Central memory CD8-positive, alpha-beta T cell (primary cell): Measurements from ENCODE around the gene FXYD4.

Source experiments
- ATAC-seq: fragments of 150-1000 bp; cut with Tn5 transposase; replicated peaks from 2 replicates; pipeline ENCODE4 v1.10.0; 2022; ENCODE audit warnings: mild to moderate bottlenecking, moderate FRiP score, moderate number of reproducible peaks; ENCODE audit not compliant: poor library complexity, severe bottlenecking; ENCODE audit errors: extremely low read depth
- DNase-seq, 2 donors: peaks; one replicate each; pipeline ENCODE4 v3.0.0; 2021; ENCODE audit warnings: low spot score in 2 of 2
- H3K27ac Mint-ChIP-seq: one replicate; pipeline ENCODE4 v1.8.0; 2022; ENCODE audit warnings: low read depth, mild to moderate bottlenecking, moderate library complexity, mixed read lengths
- H3K27me3 Mint-ChIP-seq: one replicate; pipeline ENCODE4 v1.8.0; 2022; ENCODE audit warnings: mixed read lengths
- H3K36me3 Mint-ChIP-seq: one replicate; pipeline ENCODE4 v1.8.0; 2022; ENCODE audit warnings: mild to moderate bottlenecking, moderate library complexity, mixed read lengths; ENCODE audit not compliant: insufficient read depth
- H3K4me1 Mint-ChIP-seq: one replicate; pipeline ENCODE4 v1.8.0; 2022; ENCODE audit warnings: mixed read lengths
- H3K4me3 Mint-ChIP-seq: one replicate; pipeline ENCODE4 v1.8.0; 2022; ENCODE audit warnings: mild to moderate bottlenecking, moderate library complexity, mixed read lengths
- H3K9me3 Mint-ChIP-seq: one replicate; pipeline ENCODE4 v1.8.0; 2022; ENCODE audit warnings: mixed read lengths

The FXYD4 gene

GRCh38 chr10:43369921-43370320, 1.5 kb upstream of the FXYD4 start:
- no peaks in the 10 kb centered on the region for H3K27me3 Mint-ChIP-seq
- ATAC-seq = no peak

GRCh38 chr10:43370671-43371215, 693 bp upstream of the FXYD4 start:
- ATAC-seq (no peak), DNase-seq (no peak)
- Mint-ChIP-seq H3K4me3 (no peak overlapping the region), H3K9me3 (no peaks in the 10 kb centered on the region), H3K36me3 (no peaks in the 10 kb centered on the region), H3K4me1 (peaks cover 11% of the 10 kb centered on the region), H3K27ac (no peak overlapping the region), H3K27me3 (no peaks in the 10 kb centered on the region)

More at GRCh38 chr10:43369921-43370320, 1.5 kb upstream of the FXYD4 start:
- no peaks in the 10 kb centered on the region for H3K9me3 Mint-ChIP-seq
- no peak overlapping the region for H3K4me3 Mint-ChIP-seq
- H3K27ac Mint-ChIP-seq = no peak overlapping the region
- H3K4me1 Mint-ChIP-seq = peaks cover 11% of the 10 kb centered on the region
- H3K36me3 Mint-ChIP-seq = no peaks in the 10 kb centered on the region
- no peak for DNase-seq

- no peaks in the 10 kb centered on the region for H3K36me3 Mint-ChIP-seq
- no peaks in the 10 kb centered on the region for H3K27me3 Mint-ChIP-seq
- no peaks in the 10 kb centered on the region for H3K9me3 Mint-ChIP-seq
- H3K4me3 Mint-ChIP-seq = no peak overlapping the region
- ATAC-seq (no peak), DNase-seq (no peak)
- H3K27ac Mint-ChIP-seq = no peak overlapping the region
- H3K4me1 Mint-ChIP-seq = peaks cover 11% of the 10 kb centered on the region
These were observed 1.4 kb downstream of the FXYD4 start for GRCh38 chr10:43372765-43373361.

- no peaks in the 10 kb centered on the region for H3K9me3 Mint-ChIP-seq
- H3K36me3 Mint-ChIP-seq = no peaks in the 10 kb centered on the region
- ATAC-seq = no peak
- no peak overlapping the region for H3K4me3 Mint-ChIP-seq
- no peak overlapping the region for H3K27ac Mint-ChIP-seq
- H3K27me3 Mint-ChIP-seq = no peaks in the 10 kb centered on the region
- H3K4me1 Mint-ChIP-seq = peaks cover 11% of the 10 kb centered on the region
- DNase-seq = no peak
These were observed 2.0 kb downstream of the FXYD4 start for GRCh38 chr10:43373461-43373860.

GRCh38 chr10:43374194-43374593, 2.8 kb downstream of the FXYD4 start:
- Mint-ChIP-seq H3K36me3 (no peaks in the 10 kb centered on the region), H3K27ac (no peak overlapping the region), H3K27me3 (no peaks in the 10 kb centered on the region), H3K4me3 (no peak overlapping the region), H3K4me1 (peaks cover 11% of the 10 kb centered on the region), H3K9me3 (no peaks in the 10 kb centered on the region)
- DNase-seq (no peak), ATAC-seq (no peak)

GRCh38 chr10:43375401-43376020, 4.1 kb downstream of the FXYD4 start:
- Mint-ChIP-seq H3K9me3 (no peaks in the 10 kb centered on the region), H3K4me3 (no peak overlapping the region)
- no peak for ATAC-seq

GRCh38 chr10:43376046-43376635, 4.7 kb downstream of the FXYD4 start:
- Mint-ChIP-seq H3K4me3 (no peak overlapping the region), H3K27ac (no peak overlapping the region), H3K9me3 (no peaks in the 10 kb centered on the region), H3K4me1 (peaks cover 11% of the 10 kb centered on the region), H3K27me3 (no peaks in the 10 kb centered on the region), H3K36me3 (no peaks in the 10 kb centered on the region)
- no peak for ATAC-seq
- DNase-seq = no peak

More at GRCh38 chr10:43375401-43376020, 4.1 kb downstream of the FXYD4 start:
- peaks cover 11% of the 10 kb centered on the region for H3K4me1 Mint-ChIP-seq
- no peaks in the 10 kb centered on the region for H3K36me3 Mint-ChIP-seq
- no peak for DNase-seq
- no peak overlapping the region for H3K27ac Mint-ChIP-seq
- H3K27me3 Mint-ChIP-seq = no peaks in the 10 kb centered on the region

- Mint-ChIP-seq H3K4me3 (no peak overlapping the region), H3K27ac (no peak overlapping the region), H3K4me1 (peaks cover 11% of the 10 kb centered on the region), H3K27me3 (no peaks in the 10 kb centered on the region), H3K36me3 (no peaks in the 10 kb centered on the region), H3K9me3 (no peaks in the 10 kb centered on the region)
- DNase-seq (no peak), ATAC-seq (no peak)
These were observed 5.5 kb downstream of the FXYD4 start for GRCh38 chr10:43376828-43377423.

GRCh38 chr10:43377424-43377883, 6.0 kb downstream of the FXYD4 start:
- Mint-ChIP-seq H3K36me3 (no peaks in the 10 kb centered on the region), H3K4me1 (peaks cover 11% of the 10 kb centered on the region), H3K27me3 (no peaks in the 10 kb centered on the region), H3K4me3 (no peak overlapping the region), H3K27ac (no peak overlapping the region), H3K9me3 (no peaks in the 10 kb centered on the region)
- no peak for ATAC-seq
- no peak for DNase-seq

GRCh38 chr10:43380610-43381222, 9.3 kb downstream of the FXYD4 start:
- H3K27me3 Mint-ChIP-seq = no peaks in the 10 kb centered on the region
- DNase-seq (no peak), ATAC-seq (no peak)
- peaks cover 15% of the 10 kb centered on the region for H3K4me1 Mint-ChIP-seq
- H3K27ac Mint-ChIP-seq = no peak overlapping the region
- H3K9me3 Mint-ChIP-seq = no peaks in the 10 kb centered on the region
- H3K36me3 Mint-ChIP-seq = peaks cover 4% of the 10 kb centered on the region
- H3K4me3 Mint-ChIP-seq = no peak overlapping the region

- no peak for DNase-seq
- Mint-ChIP-seq H3K4me1 (peaks cover 34% of the 10 kb centered on the region), H3K4me3 (no peak overlapping the region), H3K27ac (no peak overlapping the region), H3K36me3 (peaks cover 27% of the 10 kb centered on the region), H3K9me3 (no peaks in the 10 kb centered on the region), H3K27me3 (no peaks in the 10 kb centered on the region)
- no peak for ATAC-seq
These were observed 12.0 kb downstream of the FXYD4 start for GRCh38 chr10:43383204-43383971.
